GM21723 (cell line): ENCODE measurements around the gene BLMH.
A peak's percentile ranks its signal among the peaks of the same experiment; 100 is the strongest.
"Not testable (repeated sequence)": the region's sequence is repeated elsewhere in the genome, so short reads cannot be mapped to it uniquely, and the experiment has no call there.

Experiments used
- ATAC-seq: cut with Tn5 transposase; IDR thresholded peaks from one replicate; pipeline ENCODE4 v1.9.1; 2021; ENCODE audit warnings: mild to moderate bottlenecking, moderate library complexity; ENCODE audit not compliant: unreplicated experiment

The BLMH gene

DNA sequence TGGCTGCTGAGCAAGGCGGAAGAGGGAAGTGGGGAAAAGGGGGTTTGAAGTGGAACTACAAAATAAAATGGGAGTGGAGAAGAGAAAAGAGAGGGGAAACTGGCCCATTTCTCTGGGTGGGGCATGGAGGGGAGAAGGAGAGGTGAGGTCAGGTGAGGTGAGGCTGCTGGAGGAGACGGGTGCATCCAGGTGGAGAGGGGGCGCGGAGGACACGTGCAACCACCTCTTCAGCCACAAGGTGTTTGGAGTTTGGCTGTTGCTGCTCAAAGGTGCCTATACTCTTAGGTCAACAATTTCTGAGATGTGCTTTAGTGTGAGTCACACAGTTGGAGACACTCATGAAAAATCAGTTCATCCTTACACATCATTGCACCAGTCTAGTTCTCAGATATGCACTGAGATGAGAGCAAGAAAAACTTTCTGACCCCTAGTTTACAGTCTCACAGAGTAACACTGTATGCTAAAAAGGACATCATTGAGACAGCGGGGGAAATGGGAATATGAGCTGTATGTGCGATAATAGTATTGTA, 61.1 kb downstream of the BLMH start:
- ATAC-seq = no peak

DNA sequence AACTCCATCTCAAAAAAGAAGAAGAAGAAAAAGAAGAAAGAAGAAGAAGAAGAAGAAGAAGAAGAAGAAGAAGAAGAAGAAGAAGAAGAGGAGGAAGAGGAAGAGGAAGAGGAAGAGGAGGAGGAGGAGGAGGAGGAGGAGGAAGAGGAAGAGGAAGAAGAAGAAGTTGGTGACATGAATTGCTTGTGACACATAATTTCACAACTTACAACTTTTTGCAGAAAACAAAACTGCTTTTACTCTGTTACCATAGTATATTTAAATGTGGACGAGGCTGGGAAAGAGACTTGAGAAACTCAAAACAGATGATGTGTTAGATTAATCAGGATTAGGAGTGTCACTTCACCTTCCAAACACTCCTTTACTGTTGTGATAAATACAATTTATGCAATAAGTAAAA, 61.7 kb downstream of the BLMH start:
- ATAC-seq = not testable (repeated sequence)

DNA sequence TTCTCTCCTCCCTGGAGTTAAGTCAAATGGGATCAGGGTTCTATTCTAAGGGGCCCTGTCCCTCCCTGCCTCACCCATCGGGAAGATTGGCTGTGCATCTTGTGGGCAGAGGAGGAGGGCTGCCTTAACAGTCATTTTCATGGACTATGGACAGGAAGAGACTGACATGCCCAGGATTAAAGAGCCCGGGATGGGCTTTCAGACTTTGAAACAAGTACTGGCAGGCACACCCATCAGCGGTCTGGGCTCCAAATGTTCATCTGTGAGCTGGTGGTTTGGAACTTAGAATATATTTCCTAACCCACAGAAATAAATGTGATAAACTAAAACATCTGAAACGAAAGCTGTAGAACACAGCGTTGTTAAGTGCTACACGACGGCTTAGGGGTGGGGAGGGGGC, 62.7 kb downstream of the BLMH start:
- no peak for ATAC-seq

DNA sequence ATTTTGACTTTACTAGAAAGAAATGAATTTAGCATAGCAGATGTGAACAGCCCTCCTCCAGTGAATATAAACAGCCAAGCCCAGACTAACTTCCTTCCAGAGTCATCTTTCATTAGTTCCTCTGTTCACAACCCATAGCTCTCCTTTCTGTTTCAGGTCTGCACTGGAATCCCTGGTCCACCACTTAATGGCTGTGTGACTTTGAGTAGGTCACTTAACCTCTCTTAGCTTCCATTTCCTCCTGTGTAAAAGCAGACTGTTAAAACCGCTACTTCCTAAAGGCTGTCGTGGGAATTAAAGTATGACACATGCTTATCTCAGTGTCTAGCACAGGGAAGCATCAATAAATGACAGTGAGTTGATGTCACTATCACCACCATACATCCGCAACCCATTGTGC, 63.7 kb downstream of the BLMH start:
- no peak for ATAC-seq

DNA sequence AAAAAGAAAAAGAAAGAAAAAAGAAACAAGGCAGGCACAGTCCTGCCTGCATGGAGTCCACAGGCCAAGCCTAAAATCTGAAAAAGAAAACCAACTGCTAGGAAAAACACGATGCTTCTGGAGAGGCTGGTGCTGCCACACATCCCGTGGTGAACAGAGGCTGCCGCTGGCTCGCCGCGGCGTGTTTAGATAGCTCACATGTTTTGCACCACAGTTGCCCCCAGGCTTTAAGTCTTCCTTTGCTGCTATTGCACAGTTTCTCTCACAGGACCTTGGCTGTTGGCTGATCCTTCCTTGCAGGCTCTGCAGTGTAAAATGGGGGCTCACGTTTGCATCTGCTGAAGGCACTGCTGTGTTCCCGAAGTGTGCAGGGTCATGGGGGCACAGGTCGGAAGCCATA, 64.9 kb downstream of the BLMH start:
- no peak for ATAC-seq

DNA sequence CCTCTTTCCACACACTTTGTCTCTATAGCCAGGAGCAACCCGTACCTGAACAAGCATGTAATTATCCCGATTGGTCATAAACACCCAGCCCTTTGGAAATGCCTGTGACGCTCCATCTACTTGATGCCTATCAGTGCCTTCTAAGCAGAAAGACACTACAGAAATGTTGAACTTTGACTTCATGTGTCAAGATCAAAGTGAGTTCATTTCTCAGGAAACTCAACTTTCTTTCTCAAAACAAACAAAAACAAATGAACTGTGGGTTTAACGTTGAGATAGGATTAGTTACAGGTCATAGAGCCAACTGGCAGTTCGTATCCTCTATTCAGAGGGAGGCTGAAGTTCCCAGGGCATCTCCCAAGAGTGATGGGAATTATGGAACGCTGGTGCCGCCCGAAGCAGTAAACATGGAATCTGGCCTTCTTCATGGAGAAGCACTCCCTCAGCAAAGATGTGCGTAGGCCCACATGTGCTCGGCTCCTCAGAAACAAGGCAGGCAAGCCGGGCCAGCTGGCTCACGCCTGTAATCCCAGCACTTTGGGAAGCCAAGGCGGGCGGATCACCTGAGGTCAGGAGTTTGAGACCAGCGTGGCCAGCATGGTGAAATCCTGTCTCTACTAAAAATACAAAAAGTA, 65.7 kb downstream of the BLMH start:
- ATAC-seq = no peak

DNA sequence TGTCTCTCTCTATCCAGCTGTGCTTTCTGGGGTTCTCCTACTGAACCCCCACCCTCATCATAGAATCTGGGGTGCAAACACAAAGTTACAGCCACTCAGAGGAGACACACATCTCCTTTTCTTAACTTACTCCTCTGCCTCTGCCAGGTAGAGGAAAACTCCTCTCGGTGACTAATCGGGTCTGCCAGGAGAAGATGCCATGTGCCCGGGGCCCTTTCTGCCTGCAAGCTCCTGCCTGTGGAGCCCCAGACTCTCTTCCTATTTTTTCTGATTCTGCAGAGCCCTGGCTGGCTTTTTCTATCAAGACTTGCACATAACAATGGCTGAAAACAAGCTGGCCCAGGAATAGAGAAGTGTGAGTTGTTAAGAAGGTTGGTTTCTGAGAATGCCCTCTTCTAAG, 66.6 kb downstream of the BLMH start:
- no peak for ATAC-seq

DNA sequence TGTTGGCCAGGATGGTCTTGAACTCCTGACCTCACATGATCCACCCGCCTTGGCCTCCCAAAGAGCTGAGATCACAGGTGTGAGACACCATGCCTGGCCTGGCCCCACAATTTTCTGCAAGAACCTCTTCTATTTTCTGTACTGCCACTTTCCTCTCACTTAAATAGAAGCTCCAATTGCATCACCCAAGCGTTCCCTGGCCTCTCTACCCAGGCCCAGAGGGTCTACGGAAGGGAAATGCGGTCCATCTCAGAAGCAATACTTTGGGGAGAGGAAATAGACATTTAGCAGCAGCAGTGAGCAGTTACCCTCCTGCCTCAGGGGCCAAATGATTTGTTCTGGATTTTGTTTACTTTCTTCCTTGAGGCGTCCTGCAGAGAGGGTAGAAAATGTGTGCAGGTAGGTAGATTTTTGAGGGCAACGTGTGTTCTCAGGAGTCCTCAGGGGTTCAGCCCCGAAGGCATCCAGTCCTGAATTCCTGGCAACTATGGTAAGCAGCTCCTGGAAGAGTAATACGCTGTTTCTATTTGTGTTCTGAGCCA, 67.3 kb downstream of the BLMH start:
- ATAC-seq = no peak

DNA sequence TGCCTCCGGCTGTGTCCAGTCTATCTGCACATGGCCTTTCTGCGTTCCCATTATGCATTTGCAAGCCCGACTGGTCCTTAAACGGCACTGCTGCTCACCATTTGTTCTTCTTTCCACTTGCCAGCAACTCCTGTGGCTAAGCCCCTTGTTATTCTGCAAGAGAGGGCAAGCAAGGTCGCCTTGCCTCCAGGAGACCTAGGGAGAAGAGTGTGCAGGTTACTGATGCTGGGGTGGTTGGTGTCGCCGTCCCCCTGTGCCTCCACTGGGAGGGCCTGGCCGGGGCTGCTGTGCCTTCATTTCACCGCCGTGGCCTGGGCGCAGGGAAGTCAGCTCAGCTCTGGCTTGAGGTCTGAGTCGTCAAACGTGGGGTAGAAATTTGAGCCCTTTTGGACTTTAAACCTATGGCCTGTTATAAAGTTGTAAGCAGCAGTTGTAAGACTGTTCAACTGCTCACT, 69.0 kb downstream of the BLMH start:
- no peak for ATAC-seq

DNA sequence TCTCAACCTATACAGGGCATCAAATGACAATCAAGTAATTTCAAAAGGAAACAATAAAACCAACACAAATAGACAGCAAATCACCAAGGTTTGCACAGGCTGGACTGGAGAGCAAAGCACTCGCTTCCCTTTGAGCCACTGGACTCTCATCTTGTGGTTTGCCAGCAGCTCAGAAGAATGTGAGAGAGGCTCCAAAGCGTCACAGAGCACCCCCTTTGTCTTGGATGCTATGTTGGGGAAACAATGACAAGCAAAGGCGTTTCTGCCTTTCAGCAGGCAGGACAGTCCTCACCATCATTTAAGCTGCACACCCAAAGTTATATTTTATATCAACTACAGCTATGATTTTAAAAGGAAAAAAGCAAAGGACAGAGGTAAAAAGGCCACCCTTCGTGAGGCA, 69.5 kb downstream of the BLMH start:
- no peak for ATAC-seq

DNA sequence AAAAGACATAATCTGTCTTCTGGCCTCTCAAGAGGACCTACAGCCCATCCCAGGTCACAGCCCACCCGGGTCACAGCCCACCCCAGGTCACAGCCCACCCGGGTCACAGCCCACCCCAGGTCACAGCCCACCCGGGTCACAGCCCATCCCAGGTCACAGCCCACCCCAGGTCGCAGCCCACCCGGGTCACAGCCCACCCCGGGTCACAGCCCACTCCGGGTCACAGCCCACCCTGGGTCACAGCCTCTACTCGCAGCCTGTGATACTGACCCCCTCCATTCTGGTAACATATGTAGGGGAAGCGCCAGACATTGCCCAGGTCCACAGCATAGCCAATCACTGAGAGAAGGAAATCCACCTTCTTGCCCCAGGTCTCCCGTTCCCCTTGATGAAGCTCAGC, 70.4 kb downstream of the BLMH start:
- no peak for ATAC-seq

DNA sequence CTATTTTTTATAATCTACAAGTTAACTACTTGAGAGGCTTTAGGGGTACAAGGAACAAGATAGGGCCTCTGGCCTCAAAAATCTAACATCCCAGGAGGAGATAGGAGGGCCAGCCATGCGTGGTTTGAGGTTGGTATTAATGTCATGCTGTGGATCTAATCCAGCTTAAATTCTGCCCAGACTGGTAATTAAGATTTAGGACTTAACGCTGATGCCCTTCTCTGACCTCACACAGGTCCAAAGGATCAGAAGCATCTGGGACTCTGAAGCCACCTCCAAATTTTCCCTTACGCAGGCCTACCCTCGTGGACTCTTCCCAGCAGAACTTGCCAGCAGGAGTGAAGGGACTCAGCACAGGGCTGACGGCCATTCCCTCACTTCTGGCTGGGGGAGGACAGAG, 71.3 kb downstream of the BLMH start:
- ATAC-seq = no peak

DNA sequence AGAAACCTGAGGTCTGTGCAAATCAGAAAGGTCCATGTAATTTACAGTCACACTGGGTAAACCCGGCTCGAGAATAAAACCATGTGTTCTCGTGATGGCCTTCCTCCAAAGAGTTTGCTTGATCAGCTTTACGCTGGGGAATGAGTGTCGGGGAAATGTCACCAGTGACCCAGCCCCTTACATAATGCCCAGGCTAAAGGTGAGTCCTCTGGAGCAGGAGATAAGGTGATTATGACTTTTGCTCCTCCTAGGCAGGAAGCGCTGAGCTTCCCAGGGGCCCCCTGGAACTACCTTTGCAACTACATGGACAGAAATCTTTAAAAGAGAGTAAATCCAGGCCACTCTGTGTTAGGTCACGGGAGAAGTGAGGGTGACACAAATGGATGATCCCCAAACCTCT, 71.9 kb downstream of the BLMH start:
- no peak for ATAC-seq

DNA sequence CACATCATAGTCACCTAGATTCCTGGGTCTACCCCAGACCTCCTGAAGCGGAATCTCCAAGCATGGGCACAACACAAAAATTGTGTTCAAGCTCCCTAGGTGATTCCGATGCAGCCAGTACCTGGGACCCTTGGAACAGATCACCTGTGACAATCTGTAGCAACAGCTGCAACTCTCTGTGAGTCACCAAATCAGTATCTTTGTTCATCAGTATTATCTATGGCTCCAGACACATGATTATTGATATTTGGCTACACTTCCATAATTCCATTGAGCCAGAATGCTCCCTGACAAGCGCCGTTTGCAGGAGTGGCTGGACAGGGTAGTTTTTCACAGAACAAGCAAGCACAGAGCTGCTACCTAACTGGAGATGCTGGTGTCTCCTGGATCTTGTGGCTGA, 72.4 kb downstream of the BLMH start:
- ATAC-seq = no peak

DNA sequence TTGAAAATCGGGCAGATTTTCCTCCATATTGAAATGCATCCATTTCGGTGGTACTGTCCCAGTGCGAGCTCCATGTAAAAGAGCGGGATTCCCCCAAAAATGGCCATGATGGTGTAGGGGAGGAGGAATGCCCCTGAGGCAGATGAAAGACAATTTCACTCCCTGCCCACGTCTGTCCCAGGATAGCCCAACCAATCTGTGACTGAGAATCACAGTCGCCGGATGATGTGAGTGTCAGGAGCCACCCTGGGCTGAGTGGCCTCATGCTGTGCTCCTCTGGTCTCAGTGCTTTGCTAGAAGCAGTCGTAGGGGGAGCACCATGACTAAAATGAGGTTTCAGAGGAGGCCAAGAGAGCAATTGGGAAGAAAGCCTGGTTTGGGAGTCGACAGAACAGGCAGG, 72.9 kb downstream of the BLMH start:
- no peak for ATAC-seq

DNA sequence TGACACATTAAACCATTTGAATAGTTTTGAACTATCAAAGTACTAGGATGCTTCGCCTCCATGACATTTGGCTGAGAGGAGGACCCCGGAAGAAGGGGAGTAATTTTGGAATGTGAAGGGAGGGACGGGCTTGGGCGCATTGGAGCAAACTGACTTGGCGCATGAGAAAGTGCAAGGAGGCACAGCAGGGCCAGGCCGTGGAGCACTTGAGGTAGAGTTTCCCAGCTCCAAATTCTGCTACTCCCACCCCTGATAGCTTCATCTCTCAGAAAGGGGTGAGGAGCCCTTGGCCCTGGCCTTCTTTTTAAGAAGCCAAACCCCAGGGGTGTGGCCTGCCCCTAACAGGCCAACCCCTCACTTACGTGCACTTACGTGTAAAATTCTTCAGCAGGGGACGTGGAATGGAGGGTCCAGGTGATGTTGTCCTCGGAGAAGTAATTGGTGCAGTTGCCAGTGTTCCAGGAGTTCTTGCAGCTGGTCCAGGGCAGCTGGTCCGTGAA, 73.9 kb downstream of the BLMH start:
- ATAC-seq = no peak

DNA sequence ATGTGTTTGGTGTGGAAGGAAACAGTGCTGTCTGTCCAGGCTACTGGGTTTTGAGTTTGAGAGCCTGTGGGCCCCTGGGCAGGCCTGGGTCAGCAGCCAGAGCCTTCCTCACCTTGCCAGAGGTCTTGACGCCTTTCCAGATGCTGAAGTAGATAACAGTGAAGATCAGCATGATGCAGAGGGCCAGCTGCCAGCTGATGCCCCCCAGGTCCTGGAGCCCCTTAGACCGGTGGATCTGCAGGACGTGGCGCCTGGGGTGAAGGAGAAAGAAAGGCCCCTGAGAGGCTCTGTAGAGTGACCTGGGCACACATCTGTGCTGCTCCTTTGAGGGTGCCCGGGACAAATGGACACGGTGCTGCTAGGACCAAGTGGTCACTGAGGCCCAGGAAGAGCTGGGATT, 74.7 kb downstream of the BLMH start:
- no peak for ATAC-seq

DNA sequence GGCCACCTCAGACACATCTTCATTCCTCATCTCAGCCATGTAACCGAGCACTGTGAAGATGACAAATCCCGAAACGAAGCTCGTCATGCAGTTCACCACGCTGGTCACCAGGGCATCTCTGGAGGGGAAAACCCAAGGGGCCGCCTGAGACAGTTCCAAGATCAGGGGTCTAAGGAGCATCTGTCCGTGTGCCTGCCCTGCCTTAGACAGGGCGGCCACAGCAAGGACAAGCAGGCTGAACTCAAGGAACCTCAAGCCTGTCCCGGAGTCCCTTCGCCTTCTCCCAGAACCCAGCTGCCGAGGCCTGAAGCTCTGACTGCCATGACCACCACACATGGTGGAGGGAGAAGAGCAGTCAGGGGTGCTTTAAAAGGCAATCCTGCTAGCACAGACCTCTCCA, 79.0 kb downstream of the BLMH start:
- peak; percentile 71 for ATAC-seq

DNA sequence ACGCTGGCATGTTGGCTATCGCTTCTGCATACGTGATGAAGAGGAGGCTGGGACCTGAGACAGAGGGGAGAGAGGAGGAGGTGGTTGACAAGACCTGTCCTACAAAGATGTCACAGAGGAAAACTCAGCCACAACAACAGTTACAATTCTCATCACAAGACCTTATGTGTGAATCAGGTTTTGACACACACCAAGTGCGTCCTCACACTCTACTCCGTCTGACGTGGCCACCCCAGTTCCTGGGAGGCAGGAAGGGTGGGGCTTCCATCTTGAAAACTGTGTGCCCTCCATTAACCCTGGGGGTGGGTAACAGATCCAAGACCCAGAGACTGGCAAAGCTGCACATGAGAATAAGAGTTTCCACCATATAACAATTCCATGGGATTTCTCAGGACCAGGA, 80.4 kb downstream of the BLMH start:
- no peak for ATAC-seq

DNA sequence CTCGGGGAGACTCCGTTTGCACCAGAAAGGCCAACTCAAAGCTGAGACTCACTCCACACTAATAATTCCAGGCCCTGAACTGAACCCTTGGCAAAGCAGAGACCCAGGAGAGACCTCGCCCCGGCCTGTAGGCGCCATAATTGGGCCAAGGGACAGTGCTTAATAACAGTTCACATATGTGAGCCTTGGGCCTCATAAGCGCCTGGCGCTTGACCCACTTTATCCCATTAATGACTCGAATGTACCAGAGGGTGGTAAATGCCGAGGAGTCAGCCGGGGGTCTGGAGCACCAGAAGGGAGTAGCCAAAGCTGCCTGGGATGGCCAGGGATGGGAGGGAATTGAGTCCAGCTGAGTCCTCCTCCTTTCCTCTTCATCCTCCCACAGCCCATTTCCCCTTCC, 80.8 kb downstream of the BLMH start:
- ATAC-seq = no peak

DNA sequence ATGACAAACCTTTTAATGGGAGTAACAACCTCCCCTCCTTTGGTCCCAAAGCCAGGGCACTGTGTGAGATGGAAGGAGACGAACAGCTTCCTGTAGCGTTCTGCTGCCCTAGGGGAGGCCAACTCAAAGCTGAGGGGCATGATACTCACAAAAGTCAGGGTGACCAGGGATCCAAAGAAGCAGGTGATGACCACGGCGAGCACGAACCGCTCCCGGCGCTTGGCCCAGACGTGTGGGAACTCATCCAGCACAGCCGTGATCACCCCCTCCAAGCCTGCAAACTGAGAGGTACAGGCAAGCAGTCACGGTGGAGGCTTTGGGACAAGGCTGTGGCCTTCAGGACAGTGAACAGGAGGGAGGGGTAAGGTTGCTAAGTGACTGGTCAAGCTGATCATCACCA, 81.4 kb downstream of the BLMH start:
- no peak for ATAC-seq

DNA sequence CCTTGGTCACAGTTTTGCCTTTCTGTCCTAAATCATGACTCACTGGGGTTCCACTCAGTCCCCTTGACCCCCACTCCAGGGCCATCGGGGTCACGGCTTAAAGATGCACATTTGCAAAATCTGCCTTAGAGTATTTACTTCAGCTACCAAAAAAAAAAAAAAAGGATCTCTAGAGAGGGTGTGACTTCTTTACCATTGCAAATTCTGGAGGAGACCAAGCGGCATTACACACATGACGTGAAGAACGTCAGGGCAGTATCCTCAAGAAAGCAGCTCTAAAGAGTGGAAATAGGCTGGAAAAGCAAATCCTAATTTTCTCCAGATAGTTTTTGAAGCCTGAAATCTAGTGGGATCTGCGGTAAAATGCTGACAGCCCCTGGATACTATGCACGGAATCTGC, 81.8 kb downstream of the BLMH start:
- no peak for ATAC-seq

DNA sequence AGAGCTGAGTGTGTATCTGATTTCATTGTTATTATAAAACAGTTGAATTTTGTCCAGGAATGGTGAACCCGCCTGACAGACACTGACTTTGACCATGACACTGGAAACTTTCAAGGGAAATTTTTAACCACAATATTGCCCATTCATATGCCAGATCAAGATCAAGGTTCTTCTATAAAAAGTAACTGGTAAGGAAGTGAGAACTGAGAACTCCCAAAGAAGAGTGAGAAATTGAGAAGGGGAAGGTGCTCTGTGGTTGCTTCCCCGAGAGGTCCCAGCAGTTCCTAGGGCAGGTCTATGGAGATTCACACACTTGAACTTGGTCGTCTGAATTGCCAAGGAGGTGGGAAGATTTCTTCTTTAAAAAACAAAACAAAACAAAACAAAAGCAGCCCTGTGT, 83.5 kb downstream of the BLMH start:
- ATAC-seq = no peak
